GM21447 (cell line): ENCODE results near the gene THEM4.
"Not testable (repeated sequence)": the region's sequence is repeated elsewhere in the genome, so short reads cannot be mapped to it uniquely, and the experiment has no call there.

Experiments
- ATAC-seq: cut with Tn5 transposase; IDR thresholded peaks from one replicate; pipeline ENCODE4 v1.9.1; 2021; ENCODE audit not compliant: unreplicated experiment

THEM4 gene

GRCh38 chr1:151935154-151935553, 25.8 kb upstream of the THEM4 start:
- no peak for ATAC-seq

- no peak for ATAC-seq
Measured at GRCh38 chr1:151934048-151934493, 24.8 kb upstream of the THEM4 start.

- ATAC-seq, result no peak
Measured at GRCh38 chr1:151924691-151925587, 15.6 kb upstream of the THEM4 start.

GRCh38 chr1:151923422-151923821, 14.1 kb upstream of the THEM4 start:
- no peak for ATAC-seq

GRCh38 chr1:151920149-151920548, 10.8 kb upstream of the THEM4 start:
- no peak for ATAC-seq

GRCh38 chr1:151918819-151919610, 9.7 kb upstream of the THEM4 start:
- no peak for ATAC-seq

GRCh38 chr1:151918156-151918555, 8.8 kb upstream of the THEM4 start:
- ATAC-seq, result no peak

- no peak for ATAC-seq
Measured at GRCh38 chr1:151916726-151917370, 7.5 kb upstream of the THEM4 start.

- no peak for ATAC-seq
Measured at GRCh38 chr1:151915061-151915686, 5.9 kb upstream of the THEM4 start.

- no peak for ATAC-seq
Measured at GRCh38 chr1:151914076-151914475, 4.8 kb upstream of the THEM4 start.

- no peak for ATAC-seq
Measured at GRCh38 chr1:151912973-151913372, 3.7 kb upstream of the THEM4 start.

- no peak for ATAC-seq
Measured at GRCh38 chr1:151908228-151908691, 1.1 kb downstream of the THEM4 start.

GRCh38 chr1:151907363-151908139, 1.8 kb downstream of the THEM4 start:
- ATAC-seq, result no peak

GRCh38 chr1:151906324-151906645, 3.0 kb downstream of the THEM4 start:
- not testable (repeated sequence) for ATAC-seq

- ATAC-seq, result not testable (repeated sequence)
Measured at GRCh38 chr1:151905443-151906323, 3.6 kb downstream of the THEM4 start.

- no peak for ATAC-seq
Measured at GRCh38 chr1:151905070-151905442, 4.3 kb downstream of the THEM4 start.

GRCh38 chr1:151902858-151903257, 6.5 kb downstream of the THEM4 start:
- no peak for ATAC-seq

GRCh38 chr1:151900804-151901203, 8.5 kb downstream of the THEM4 start:
- not testable (repeated sequence) for ATAC-seq

- no peak for ATAC-seq
Measured at GRCh38 chr1:151898519-151898991, 10.8 kb downstream of the THEM4 start.
